DMS 273 (cell line): ENCODE measurements around the gene STX7.
"Not testable (repeated sequence)": the region's sequence is repeated elsewhere in the genome, so short reads cannot be mapped to it uniquely, and the experiment has no call there.

ENCODE experiments used
- DNase-seq: peaks from one replicate; lab custom pipeline; 2025; ENCODE audit not compliant: unreplicated experiment; lab: John Stamatoyannopoulos, UW

Gene STX7

GRCh38 chr6:132512638-132513632, at the start of gene STX7:
TSS of gene STX7 (minus strand) at chr6:132513116. CDS start at chr6:132503530, 9,586 bp downstream.
- DNase-seq, result peak; percentile 93

- DNase-seq, result not testable (repeated sequence)
Measured at GRCh38 chr6:132560087-132560486, 47.2 kb upstream of the STX7 start.

- no peak for DNase-seq
Measured at GRCh38 chr6:132552372-132552771, 39.5 kb upstream of the STX7 start, which contains the start of gene TAAR8. TSS of gene TAAR8 (plus strand) at chr6:132552672. CDS start at chr6:132552693, 21 bp downstream.

GRCh38 chr6:132551214-132551613, 38.3 kb upstream of the STX7 start:
- DNase-seq, result no peak

GRCh38 chr6:132548746-132549463, 36.0 kb upstream of the STX7 start:
- no peak for DNase-seq

GRCh38 chr6:132544826-132545225, 31.9 kb upstream of the STX7 start:
- DNase-seq, result no peak

- no peak for DNase-seq
Measured at GRCh38 chr6:132537977-132538376, 25.1 kb upstream of the STX7 start, which contains the start of gene TAAR9. TSS of gene TAAR9 (plus strand) at chr6:132538277. CDS start at chr6:132538290, 13 bp downstream.

GRCh38 chr6:132537145-132537544, 24.2 kb upstream of the STX7 start:
- DNase-seq, result no peak

GRCh38 chr6:132534546-132534945, 21.6 kb upstream of the STX7 start:
- DNase-seq, result not testable (repeated sequence)

- peak; percentile 78 for DNase-seq
Measured at GRCh38 chr6:132530293-132530974, 17.5 kb upstream of the STX7 start.

GRCh38 chr6:132527791-132528190, 14.9 kb upstream of the STX7 start:
- peak; percentile 4 for DNase-seq

GRCh38 chr6:132526461-132526860, 13.5 kb upstream of the STX7 start:
- DNase-seq, result no peak

GRCh38 chr6:132525866-132526265, 12.9 kb upstream of the STX7 start:
- DNase-seq, result no peak

GRCh38 chr6:132524646-132525045, 11.7 kb upstream of the STX7 start:
- no peak for DNase-seq

GRCh38 chr6:132520953-132521352, 8.0 kb upstream of the STX7 start:
- DNase-seq, result no peak

GRCh38 chr6:132515386-132515785, 2.5 kb upstream of the STX7 start:
- DNase-seq, result no peak

- DNase-seq, result no peak
Measured at GRCh38 chr6:132513831-132514545, 1.1 kb upstream of the STX7 start.

- DNase-seq, result no peak
Measured at GRCh38 chr6:132512342-132512637, 626 bp downstream of the STX7 start.

- no peak for DNase-seq
Measured at GRCh38 chr6:132511831-132512220, 1.1 kb downstream of the STX7 start.

- DNase-seq, result no peak
Measured at GRCh38 chr6:132511210-132511830, 1.6 kb downstream of the STX7 start.
